ENCODE measurements around the gene ABHD2.

Gene ABHD2

GRCh38 chr15:89208256-89208655 is 120.0 kb downstream of the ABHD2 start:
- ChIA-PET CTCF (interaction anchor here (1.3 to 6.2 kb wide), 8 partner anchors 9 to 115 kb away, joined by 4 to 123 read pairs (median 32); no protein-coding TSS in a partner anchor), POLR2A (no interaction called here)
- TF ChIP-seq CTCF (IDR thresholded peaks at IDR 0.05; ENCODE audit: insufficient read depth, low read length, missing control alignments) = no peak
- no peak for DNase-seq (ENCODE audit: low read depth, low spot score)
- no peak overlapping the region for H3K4me3 ChIP-seq (ENCODE audit: low read depth, low read length)

DNA sequence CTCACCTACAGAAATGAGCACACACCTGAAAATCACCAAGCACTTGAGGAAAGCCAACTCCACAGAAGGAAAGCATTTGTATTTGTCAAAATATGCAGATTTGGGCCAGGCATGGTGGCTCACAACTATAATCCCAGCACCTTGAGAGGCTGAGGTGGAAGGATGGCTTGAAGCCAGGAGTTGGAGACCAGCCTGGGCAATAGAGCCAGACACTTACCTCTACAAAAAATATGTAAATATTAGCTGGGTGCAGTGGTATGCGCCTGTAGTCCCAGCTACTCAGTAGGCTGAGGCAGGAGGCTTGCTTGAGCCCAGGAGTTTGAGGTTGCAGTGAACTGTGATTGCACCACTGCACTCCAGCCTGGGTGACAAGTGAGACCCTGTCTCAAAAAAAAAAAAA is 120.8 kb downstream of the ABHD2 start:
- no peak overlapping the region for H3K4me3 ChIP-seq (ENCODE audit: low read depth, low read length)
- CTCF ChIA-PET = interaction anchor here (0.7 to 2.2 kb wide), 7 partner anchors 8 to 343 kb away, joined by 3 to 10 read pairs (median 3); partner anchors contain the start of gene FANCI

GRCh38 chr15:89211678-89212170 is 123.5 kb downstream of the ABHD2 start:
- H3K4me3 ChIP-seq (ENCODE audit: low read depth, low read length) = no peak overlapping the region
- POLR2A ChIA-PET = interaction anchor here (0.9 kb wide), 1 partner anchor 83 kb away, joined by 3 read pairs; no protein-coding TSS in a partner anchor
- no peak for DNase-seq (ENCODE audit: low read depth, low spot score)
- CTCF ChIA-PET = interaction anchor here (0.9 kb wide), 1 partner anchor 12 kb away, joined by 4 read pairs; no protein-coding TSS in a partner anchor
- TF ChIP-seq CTCF (IDR thresholded peaks at IDR 0.05; ENCODE audit: insufficient read depth, low read length, missing control alignments) = no peak

More for the DNA sequence above, 120.8 kb downstream of the ABHD2 start:
- TF ChIP-seq CTCF (IDR thresholded peaks at IDR 0.05; ENCODE audit: insufficient read depth, low read length, missing control alignments) = no peak
- DNase-seq (ENCODE audit: low read depth, low spot score) = no peak
- POLR2A ChIA-PET = no interaction called here

DNA sequence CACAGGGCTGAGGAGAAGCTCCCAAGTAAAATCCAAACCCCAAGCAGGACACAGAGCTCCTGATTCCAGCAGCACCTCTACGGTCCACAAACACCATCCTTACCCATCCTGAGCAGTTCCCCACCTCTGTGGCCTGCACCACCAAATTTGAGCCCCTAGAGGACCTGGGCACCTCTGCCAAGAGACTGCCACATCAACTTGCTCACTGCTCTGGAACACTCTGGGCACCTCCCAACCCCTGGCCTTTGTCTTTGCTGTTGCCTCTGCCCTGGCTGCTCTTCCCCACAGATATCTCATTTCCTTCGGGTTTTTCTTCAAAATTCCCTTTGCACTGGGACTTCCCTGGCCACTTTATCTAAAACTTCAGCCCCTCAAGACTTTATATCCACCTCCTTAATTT is 127.4 kb downstream of the ABHD2 start:
- POLR2A ChIA-PET = no interaction called here
- no peak for TF ChIP-seq CTCF (IDR thresholded peaks at IDR 0.05; ENCODE audit: insufficient read depth, low read length, missing control alignments)
- CTCF ChIA-PET = interaction anchor here (1.2 to 6.6 kb wide), 2 partner anchors 9 to 16 kb away, joined by 3 to 85 read pairs; no protein-coding TSS in a partner anchor
- no peak overlapping the region for H3K4me3 ChIP-seq (ENCODE audit: low read depth, low read length)
- DNase-seq (ENCODE audit: low read depth, low spot score) = no peak

DNA sequence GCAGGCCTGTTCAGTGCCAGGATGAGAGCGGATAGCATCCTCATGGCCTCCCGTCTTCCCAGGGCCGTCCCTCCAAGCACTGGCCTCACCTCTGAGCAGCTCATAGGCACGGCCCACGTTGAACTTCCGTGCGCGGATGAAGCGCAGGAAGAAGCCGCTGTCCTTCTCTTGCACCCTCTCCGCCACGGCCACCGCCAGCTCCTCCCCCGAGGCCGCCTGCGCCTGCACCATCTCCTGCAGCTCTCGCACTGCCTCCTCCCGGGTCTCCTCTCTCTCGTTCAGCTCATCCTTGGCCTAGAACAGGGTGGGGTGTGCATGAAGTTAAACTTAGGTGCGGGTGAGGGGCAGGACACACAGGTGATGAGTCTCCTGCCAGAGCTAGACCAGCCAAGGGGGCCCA is 128.8 kb downstream of the ABHD2 start:
- POLR2A ChIA-PET = interaction anchor here (0.6 kb wide), 1 partner anchor 49 kb away, joined by 3 read pairs; no protein-coding TSS in a partner anchor
- H3K4me3 ChIP-seq (ENCODE audit: low read depth, low read length) = no peak overlapping the region
- CTCF ChIA-PET = interaction anchor here (1.7 to 6.6 kb wide), 2 partner anchors 10 to 13 kb away, joined by 6 to 85 read pairs; no protein-coding TSS in a partner anchor
- DNase-seq (ENCODE audit: low read depth, low spot score) = no peak
- no peak for TF ChIP-seq CTCF (IDR thresholded peaks at IDR 0.05; ENCODE audit: insufficient read depth, low read length, missing control alignments)

- no peak for DNase-seq (ENCODE audit: low read depth, low spot score)
- POLR2A ChIA-PET = no interaction called here
- TF ChIP-seq CTCF (IDR thresholded peaks at IDR 0.05; ENCODE audit: insufficient read depth, low read length, missing control alignments) = no peak
- CTCF ChIA-PET = interaction anchor here (1.0 to 6.6 kb wide), 3 partner anchors 11 to 27 kb away, joined by 3 to 85 read pairs (median 6); no protein-coding TSS in a partner anchor
- no peak overlapping the region for H3K4me3 ChIP-seq (ENCODE audit: low read depth, low read length)
Observed at GRCh38 chr15:89217686-89218376, 129.6 kb downstream of the ABHD2 start.

Measured in AG04449 (cell line).